ENCODE measurements around the gene NEUROG1. TPM values are rescaled to one million over a fixed set of nuclear protein-coding genes. Genes with fewer than 3 reads are reported as not detected.

The NEUROG1 gene
- polyA plus RNA-seq, 1 donor from 2014 or later: not detected

- Histone ChIP-seq H3K4me3 (ENCODE audit: low read length) (no peak overlapping the region), H3K4me2 (ENCODE audit: low read length) (no peak overlapping the region), H3K9me3 (ENCODE audit: low read length) (no peaks in the 10 kb centered on the region), H3K36me3 (ENCODE audit: insufficient read depth, low read length) (no peaks in the 10 kb centered on the region), H4K20me1 (ENCODE audit: insufficient read depth) (no peaks in the 10 kb centered on the region), H3K27ac (ENCODE audit: low read length) (no peak overlapping the region), H3K79me2 (replicated peaks; ENCODE audit: insufficient read depth, low read length) (no peaks in the 10 kb centered on the region), H3K9ac (ENCODE audit: low read length) (no peak overlapping the region), H2AFZ (ENCODE audit: low read depth, low read length) (no peak overlapping the region), H3K27me3 (ENCODE audit: insufficient read depth, low read depth, low read length) (peaks cover 100% of the 10 kb centered on the region), H3F3A (ENCODE audit: insufficient read depth, low read length, poor library complexity, severe bottlenecking) (no peaks in the 10 kb centered on the region), H3K9me2 (ENCODE audit: insufficient read depth, low read length) (no peaks in the 10 kb centered on the region)
- TF ChIP-seq POLR2AphosphoS5 (IDR thresholded peaks at IDR 0.05) (no peak), RAD21 (conservative IDR thresholded peaks at IDR 0.05) (no peak), EP300 (conservative IDR thresholded peaks at IDR 0.05; ENCODE audit: poor library complexity, severe bottlenecking) (no peak), TAF1 (IDR thresholded peaks at IDR 0.05; ENCODE audit: low read depth) (no peak), MXI1 (conservative IDR thresholded peaks at IDR 0.05; ENCODE audit: poor library complexity, severe bottlenecking) (no peak), SMC3 (conservative IDR thresholded peaks at IDR 0.05; ENCODE audit: poor library complexity) (no peak), EZH2 (IDR thresholded peaks at IDR 0.05; ENCODE audit: borderline replicate concordance, insufficient read depth, low read length, poor library complexity, severe bottlenecking) (no peak)
- TF ChIP-seq, protein P1, sequence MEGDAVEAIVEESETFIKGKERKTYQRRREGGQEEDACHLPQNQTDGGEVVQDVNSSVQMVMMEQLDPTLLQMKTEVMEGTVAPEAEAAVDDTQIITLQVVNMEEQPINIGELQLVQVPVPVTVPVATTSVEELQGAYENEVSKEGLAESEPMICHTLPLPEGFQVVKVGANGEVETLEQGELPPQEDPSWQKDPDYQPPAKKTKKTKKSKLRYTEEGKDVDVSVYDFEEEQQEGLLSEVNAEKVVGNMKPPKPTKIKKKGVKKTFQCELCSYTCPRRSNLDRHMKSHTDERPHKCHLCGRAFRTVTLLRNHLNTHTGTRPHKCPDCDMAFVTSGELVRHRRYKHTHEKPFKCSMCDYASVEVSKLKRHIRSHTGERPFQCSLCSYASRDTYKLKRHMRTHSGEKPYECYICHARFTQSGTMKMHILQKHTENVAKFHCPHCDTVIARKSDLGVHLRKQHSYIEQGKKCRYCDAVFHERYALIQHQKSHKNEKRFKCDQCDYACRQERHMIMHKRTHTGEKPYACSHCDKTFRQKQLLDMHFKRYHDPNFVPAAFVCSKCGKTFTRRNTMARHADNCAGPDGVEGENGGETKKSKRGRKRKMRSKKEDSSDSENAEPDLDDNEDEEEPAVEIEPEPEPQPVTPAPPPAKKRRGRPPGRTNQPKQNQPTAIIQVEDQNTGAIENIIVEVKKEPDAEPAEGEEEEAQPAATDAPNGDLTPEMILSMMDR (IDR thresholded peaks at IDR 0.05; ENCODE audit: poor library complexity, severe bottlenecking): no peak
- TF ChIP-seq, protein P2, sequence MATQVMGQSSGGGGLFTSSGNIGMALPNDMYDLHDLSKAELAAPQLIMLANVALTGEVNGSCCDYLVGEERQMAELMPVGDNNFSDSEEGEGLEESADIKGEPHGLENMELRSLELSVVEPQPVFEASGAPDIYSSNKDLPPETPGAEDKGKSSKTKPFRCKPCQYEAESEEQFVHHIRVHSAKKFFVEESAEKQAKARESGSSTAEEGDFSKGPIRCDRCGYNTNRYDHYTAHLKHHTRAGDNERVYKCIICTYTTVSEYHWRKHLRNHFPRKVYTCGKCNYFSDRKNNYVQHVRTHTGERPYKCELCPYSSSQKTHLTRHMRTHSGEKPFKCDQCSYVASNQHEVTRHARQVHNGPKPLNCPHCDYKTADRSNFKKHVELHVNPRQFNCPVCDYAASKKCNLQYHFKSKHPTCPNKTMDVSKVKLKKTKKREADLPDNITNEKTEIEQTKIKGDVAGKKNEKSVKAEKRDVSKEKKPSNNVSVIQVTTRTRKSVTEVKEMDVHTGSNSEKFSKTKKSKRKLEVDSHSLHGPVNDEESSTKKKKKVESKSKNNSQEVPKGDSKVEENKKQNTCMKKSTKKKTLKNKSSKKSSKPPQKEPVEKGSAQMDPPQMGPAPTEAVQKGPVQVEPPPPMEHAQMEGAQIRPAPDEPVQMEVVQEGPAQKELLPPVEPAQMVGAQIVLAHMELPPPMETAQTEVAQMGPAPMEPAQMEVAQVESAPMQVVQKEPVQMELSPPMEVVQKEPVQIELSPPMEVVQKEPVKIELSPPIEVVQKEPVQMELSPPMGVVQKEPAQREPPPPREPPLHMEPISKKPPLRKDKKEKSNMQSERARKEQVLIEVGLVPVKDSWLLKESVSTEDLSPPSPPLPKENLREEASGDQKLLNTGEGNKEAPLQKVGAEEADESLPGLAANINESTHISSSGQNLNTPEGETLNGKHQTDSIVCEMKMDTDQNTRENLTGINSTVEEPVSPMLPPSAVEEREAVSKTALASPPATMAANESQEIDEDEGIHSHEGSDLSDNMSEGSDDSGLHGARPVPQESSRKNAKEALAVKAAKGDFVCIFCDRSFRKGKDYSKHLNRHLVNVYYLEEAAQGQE (IDR thresholded peaks at IDR 0.05; ENCODE audit: borderline replicate concordance): no peak
Observed at GRCh38 chr5:135541807-135542502, 6.2 kb upstream of the NEUROG1 start.

DNA sequence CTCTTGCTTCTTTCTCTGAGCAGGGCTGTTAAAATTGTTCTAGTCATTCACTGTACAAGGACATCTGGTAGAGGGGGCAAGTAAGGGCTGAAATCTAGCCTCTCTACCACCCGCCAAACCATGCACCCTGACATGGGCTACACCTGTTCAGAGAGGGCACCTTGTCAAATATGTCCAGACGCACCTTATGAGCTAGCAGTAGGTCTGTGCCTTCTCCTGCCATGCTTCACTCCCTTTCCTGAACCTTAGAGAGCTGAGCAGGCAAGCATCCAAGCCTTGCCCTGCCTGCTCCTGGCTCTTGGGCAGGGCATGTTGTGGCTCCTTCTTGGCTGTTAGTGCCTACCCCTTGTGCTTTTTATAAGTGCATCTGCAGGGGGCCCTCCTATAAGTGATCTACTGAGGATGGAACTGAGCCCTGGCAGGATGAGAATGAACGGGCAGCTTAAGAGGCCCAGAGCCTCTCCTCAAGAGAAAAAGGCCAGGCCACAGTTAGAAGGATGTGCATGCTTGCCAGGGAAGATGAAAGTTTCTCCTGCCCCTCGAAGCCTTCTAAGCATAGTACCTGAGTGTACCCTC is 3.8 kb upstream of the NEUROG1 start:
- TF ChIP-seq POLR2AphosphoS5 (IDR thresholded peaks at IDR 0.05) (no peak), EZH2 (IDR thresholded peaks at IDR 0.05; ENCODE audit: borderline replicate concordance, insufficient read depth, low read length, poor library complexity, severe bottlenecking) (no peak), EP300 (conservative IDR thresholded peaks at IDR 0.05; ENCODE audit: poor library complexity, severe bottlenecking) (no peak), TAF1 (IDR thresholded peaks at IDR 0.05; ENCODE audit: low read depth) (no peak), SMC3 (conservative IDR thresholded peaks at IDR 0.05; ENCODE audit: poor library complexity) (no peak), MXI1 (conservative IDR thresholded peaks at IDR 0.05; ENCODE audit: poor library complexity, severe bottlenecking) (no peak), RAD21 (conservative IDR thresholded peaks at IDR 0.05) (no peak)
- TF ChIP-seq, protein P1 (IDR thresholded peaks at IDR 0.05; ENCODE audit: poor library complexity, severe bottlenecking): no peak
- TF ChIP-seq, protein P2 (IDR thresholded peaks at IDR 0.05; ENCODE audit: borderline replicate concordance): no peak
- Histone ChIP-seq H3F3A (ENCODE audit: insufficient read depth, low read length, poor library complexity, severe bottlenecking) (no peaks in the 10 kb centered on the region), H3K36me3 (ENCODE audit: insufficient read depth, low read length) (no peaks in the 10 kb centered on the region), H3K9me2 (ENCODE audit: insufficient read depth, low read length) (no peaks in the 10 kb centered on the region), H3K27me3 (ENCODE audit: insufficient read depth, low read depth, low read length) (peaks cover 100% of the 10 kb centered on the region), H2AFZ (ENCODE audit: low read depth, low read length) (no peak overlapping the region), H3K27ac (ENCODE audit: low read length) (no peak overlapping the region), H3K9ac (ENCODE audit: low read length) (no peak overlapping the region), H3K4me2 (ENCODE audit: low read length) (no peak overlapping the region), H3K4me3 (ENCODE audit: low read length) (no peak overlapping the region), H3K79me2 (replicated peaks; ENCODE audit: insufficient read depth, low read length) (no peaks in the 10 kb centered on the region), H4K20me1 (ENCODE audit: insufficient read depth) (no peaks in the 10 kb centered on the region), H3K9me3 (ENCODE audit: low read length) (no peaks in the 10 kb centered on the region)
